ENCODE results near the gene BNIP5.

- no peak for TF ChIP-seq CTCF (IDR thresholded peaks at IDR 0.05)
- TF ChIP-seq POLR2A (IDR thresholded peaks at IDR 0.05), result no peak
These were observed 24.4 kb upstream of the BNIP5 start for GRCh38 chr6:36361071-36361470.
